Stimulated activated memory B cell treated with anti-CD40 and anti-IgM and Interleukin-4, amounts not matched to agents 10 μg/mL and 1 μg/mL and 100 μg/mL, for 72 hours (primary cell): ENCODE data around the gene SS18L1.

ENCODE experiments used
- ATAC-seq: fragments of 150-1000 bp; cut with Tn5 transposase; 2 replicates; pipeline ENCODE4 v1.10.0; 2021
- H3K27ac Mint-ChIP-seq: one replicate; pipeline ENCODE4 v1.8.0; 2022; ENCODE audit warnings: mild to moderate bottlenecking, mixed read lengths
- H3K27me3 Mint-ChIP-seq: one replicate; pipeline ENCODE4 v1.8.0; 2022; ENCODE audit warnings: mixed read lengths
- H3K36me3 Mint-ChIP-seq: one replicate; pipeline ENCODE4 v1.8.0; 2022; ENCODE audit warnings: mixed read lengths
- H3K4me1 Mint-ChIP-seq: one replicate; pipeline ENCODE4 v1.8.0; 2022; ENCODE audit warnings: mixed read lengths
- H3K4me3 Mint-ChIP-seq: one replicate; pipeline ENCODE4 v1.8.0; 2022; ENCODE audit warnings: mild to moderate bottlenecking, moderate library complexity, mixed read lengths
- H3K9me3 Mint-ChIP-seq: one replicate; pipeline ENCODE4 v1.8.0; 2022; ENCODE audit warnings: mixed read lengths

Gene SS18L1

DNA sequence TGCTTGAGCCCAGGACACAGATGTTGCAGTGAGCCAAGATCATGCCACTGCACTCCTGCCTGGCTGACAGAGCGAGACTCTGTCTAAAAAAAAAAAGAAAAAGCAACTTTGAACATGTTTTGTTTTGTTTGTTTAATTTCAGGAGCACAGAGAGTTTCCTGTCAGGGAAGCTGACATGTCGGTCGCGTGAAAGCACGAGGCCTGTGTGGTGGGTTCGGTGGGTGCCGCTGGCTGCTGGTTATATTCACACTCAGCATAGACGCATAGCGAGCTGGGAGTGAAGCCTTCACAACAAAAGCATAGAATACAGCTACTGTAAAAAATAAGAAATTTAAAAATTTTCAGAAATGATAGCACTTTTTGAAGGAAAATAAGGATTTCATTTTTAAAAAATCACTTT lies 53.7 kb downstream of the SS18L1 start:
- Mint-ChIP-seq H3K27ac (no peak overlapping the region), H3K9me3 (no peaks in the 10 kb centered on the region), H3K4me1 (peaks cover 24% of the 10 kb centered on the region), H3K4me3 (no peak overlapping the region), H3K36me3 (peaks cover 48% of the 10 kb centered on the region), H3K27me3 (no peaks in the 10 kb centered on the region)
- ATAC-seq, result no peak

DNA sequence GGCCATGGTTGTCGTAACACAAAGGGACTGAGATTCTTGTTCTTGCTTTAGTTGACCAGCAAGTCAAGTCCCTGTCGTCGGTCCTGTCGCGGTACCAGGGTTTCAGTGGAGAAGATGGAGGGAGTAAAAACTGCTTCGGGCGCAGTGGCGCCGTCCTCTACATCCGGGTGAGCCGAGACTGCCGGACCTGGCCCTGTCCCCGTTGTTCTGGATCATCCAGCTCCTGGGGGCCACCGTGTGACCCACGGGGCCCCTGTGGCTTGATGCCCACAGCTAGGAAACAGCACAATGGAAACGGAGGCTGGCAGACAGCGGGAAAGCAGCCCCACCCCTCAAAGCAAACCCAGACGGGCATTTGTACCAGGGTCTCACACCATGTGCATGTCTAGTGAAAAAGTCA lies 54.2 kb downstream of the SS18L1 start:
- Mint-ChIP-seq H3K36me3 (peaks cover 50% of the 10 kb centered on the region), H3K4me1 (peaks cover 28% of the 10 kb centered on the region), H3K27ac (no peak overlapping the region), H3K4me3 (no peak overlapping the region), H3K9me3 (no peaks in the 10 kb centered on the region), H3K27me3 (no peaks in the 10 kb centered on the region)
- no peak for ATAC-seq

DNA sequence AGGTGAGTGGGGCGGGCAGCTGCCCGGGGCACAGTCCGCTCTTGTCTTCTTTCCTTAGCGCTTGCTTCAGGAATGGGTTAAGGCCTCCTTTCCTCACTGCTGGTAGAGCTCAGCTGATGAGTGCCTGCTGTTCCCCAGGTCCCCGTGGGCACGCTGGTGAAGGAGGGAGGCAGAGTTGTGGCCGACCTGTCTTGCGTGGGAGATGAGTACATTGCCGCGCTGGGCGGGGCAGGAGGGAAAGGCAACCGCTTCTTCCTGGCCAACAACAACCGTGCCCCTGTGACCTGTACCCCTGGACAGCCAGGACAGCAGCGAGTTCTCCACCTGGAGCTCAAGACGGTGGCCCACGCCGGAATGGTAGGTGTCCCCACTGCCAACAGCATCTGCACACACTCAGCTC lies 54.9 kb downstream of the SS18L1 start:
- ATAC-seq, result no peak
- H3K36me3 Mint-ChIP-seq, result peaks cover 56% of the 10 kb centered on the region
- no peak overlapping the region for H3K4me3 Mint-ChIP-seq

DNA sequence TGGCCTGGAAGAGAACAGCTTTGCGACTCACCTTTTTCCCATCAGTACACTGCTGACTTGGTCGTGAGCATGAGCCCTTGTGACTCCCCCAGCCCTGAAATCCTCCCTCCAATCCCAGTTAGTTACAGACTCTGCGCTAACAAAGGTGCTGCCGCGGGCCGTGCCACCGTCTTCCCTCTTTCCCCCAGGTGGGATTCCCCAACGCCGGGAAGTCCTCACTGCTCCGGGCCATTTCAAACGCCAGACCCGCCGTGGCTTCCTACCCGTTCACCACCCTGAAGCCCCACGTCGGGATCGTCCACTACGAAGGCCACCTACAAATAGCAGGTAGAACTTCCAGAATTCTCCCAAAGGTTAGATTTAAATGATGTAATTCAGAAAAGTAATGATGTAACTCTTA lies 55.4 kb downstream of the SS18L1 start:
- H3K27ac Mint-ChIP-seq, result no peak overlapping the region
- ATAC-seq, result no peak
- H3K4me3 Mint-ChIP-seq, result no peak overlapping the region
- H3K4me1 Mint-ChIP-seq, result peaks cover 38% of the 10 kb centered on the region
- H3K36me3 Mint-ChIP-seq, result peaks cover 59% of the 10 kb centered on the region
- no peaks in the 10 kb centered on the region for H3K9me3 Mint-ChIP-seq
- H3K27me3 Mint-ChIP-seq, result no peaks in the 10 kb centered on the region

More for the DNA sequence above, 54.9 kb downstream of the SS18L1 start:
- no peaks in the 10 kb centered on the region for H3K9me3 Mint-ChIP-seq
- peaks cover 34% of the 10 kb centered on the region for H3K4me1 Mint-ChIP-seq
- H3K27me3 Mint-ChIP-seq, result no peaks in the 10 kb centered on the region
- H3K27ac Mint-ChIP-seq, result no peak overlapping the region

DNA sequence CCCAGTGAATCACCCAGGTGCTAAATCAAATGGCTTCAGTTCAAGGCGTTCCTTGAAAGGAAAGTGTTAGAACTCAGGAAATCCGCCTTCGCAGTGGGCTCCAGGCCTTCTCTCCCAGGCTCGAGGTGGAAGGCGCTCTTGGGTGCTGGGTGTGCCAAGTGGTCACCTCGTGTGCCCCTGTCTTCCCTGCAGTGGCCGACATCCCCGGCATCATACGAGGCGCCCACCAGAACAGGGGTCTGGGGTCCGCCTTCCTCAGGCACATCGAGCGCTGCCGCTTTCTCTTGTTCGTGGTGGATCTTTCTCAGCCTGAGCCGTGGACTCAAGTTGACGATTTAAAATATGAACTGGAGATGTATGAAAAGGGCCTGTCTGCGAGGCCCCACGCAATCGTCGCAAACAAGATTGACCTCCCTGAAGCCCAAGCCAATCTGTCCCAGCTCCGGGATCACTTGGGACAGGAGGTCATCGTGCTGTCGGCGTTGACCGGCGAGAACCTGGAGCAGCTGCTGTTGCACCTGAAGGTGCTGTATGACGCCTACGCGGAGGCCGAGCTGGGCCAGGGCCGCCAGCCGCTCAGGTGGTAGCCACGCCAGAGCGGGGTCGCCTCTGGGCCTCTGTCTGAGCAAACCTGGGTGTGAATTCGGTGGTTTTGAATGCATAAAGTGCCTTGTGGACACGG lies 57.1 kb downstream of the SS18L1 start:
- Mint-ChIP-seq H3K27me3 (no peaks in the 10 kb centered on the region), H3K36me3 (peaks cover 55% of the 10 kb centered on the region), H3K4me1 (peaks cover 38% of the 10 kb centered on the region), H3K4me3 (no peak overlapping the region), H3K9me3 (no peaks in the 10 kb centered on the region), H3K27ac (peak overlapping the region; percentile 58)
- ATAC-seq, result no peak

DNA sequence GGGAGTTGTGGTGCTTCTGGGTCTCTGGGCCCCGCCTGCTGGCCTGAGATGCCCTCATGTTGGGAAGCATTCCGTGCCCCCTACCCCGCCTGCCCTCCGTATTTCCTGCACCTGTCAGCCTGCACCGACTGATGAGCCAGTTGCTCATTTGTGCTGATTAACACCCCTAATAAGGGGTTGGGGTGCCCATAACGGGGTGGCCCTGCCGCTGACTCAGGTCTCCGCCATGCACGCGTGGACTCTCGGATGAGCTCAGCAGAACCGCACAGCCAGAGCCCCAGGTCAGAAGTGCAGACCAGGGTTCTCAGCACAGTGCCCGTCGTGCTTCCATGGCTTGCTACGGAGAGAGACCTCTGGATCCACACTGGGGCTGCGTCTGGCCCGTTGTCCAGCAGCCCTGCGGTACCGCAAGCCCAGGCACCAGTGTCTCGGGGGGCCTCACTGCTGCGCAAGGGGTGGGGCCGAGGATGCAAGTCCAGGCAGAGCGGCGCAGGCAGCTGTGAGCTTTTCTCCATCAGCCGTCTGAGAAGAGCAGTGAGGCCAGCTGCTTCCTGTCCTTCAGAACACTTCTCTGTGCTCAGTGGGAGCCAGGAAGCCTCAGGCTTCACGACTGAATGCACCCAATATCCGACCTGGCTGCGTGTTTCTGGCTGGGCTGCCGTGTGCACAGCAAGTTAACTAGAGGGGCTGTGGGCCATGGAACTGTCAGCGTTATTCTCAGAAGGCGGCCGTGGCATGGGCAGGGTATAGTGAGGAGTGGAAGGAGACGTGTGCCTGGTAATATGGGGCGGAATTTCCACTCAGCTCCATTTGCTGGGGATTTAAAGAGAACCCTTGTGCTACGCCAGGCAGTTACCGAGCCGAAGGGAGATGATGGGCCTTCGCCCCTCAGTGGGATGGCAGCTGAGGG lies 57.9 kb downstream of the SS18L1 start:
- Mint-ChIP-seq H3K27ac (peak overlapping the region; percentile 58), H3K4me3 (peak overlapping the region; percentile 63), H3K27me3 (no peaks in the 10 kb centered on the region), H3K36me3 (peaks cover 51% of the 10 kb centered on the region), H3K9me3 (no peaks in the 10 kb centered on the region), H3K4me1 (peaks cover 38% of the 10 kb centered on the region)
- ATAC-seq, result peak; percentile 91

DNA sequence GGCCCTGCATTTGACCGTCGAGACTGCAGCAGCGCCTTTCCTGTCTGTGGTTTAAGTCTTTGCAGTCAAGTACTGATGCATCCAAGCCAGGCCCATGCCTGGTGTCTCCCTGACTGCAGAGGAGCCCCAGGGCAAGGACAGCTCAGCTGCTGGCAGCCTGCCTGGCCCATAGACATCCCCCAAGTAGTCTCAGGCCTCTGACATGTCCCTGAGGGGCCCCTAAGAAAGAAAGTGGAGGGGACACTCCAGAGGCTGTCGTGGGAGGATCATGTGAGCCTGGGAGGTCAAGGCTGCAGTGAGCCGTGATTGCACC lies 58.5 kb downstream of the SS18L1 start:
- H3K36me3 Mint-ChIP-seq, result peaks cover 51% of the 10 kb centered on the region
- H3K27ac Mint-ChIP-seq, result peak overlapping the region; percentile 58
- ATAC-seq, result peak; percentile 42
- H3K4me1 Mint-ChIP-seq, result peaks cover 38% of the 10 kb centered on the region
- H3K9me3 Mint-ChIP-seq, result no peaks in the 10 kb centered on the region
- H3K27me3 Mint-ChIP-seq, result no peaks in the 10 kb centered on the region
- no peak overlapping the region for H3K4me3 Mint-ChIP-seq

DNA sequence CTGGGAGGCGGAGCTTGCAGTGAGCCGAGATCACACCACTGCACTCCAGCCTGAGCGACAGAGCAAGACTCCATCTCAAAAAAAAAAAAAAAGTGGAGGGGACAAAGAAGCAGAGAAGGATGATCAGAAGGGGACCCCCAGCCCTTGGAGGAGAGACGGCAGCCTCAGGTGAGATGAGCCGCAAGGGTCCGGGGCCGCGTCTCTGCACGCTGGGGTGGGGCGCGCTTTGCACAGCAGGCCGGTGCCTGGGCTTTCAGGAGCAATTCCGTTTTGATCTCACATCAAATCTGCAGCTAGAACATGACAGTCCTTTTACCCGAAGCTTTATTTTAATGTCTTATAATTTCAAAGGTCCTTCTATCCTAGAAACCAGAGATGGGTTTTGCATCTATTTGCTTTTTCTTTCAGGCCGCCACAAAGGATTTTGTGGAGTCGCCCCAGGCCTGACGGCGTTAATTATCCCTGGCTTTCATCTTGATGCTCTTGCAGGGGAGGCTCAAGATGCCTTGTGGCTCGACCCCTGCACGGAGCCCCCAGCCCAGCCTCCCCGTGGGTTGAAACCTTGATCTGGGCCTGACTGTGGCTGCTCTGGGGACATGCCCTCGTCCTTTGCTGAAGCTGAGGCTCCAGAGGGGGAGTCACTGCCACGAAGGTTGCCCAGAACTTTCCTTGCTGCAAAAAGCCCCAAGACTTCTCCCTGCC lies 59.3 kb downstream of the SS18L1 start:
- no peak overlapping the region for H3K4me3 Mint-ChIP-seq
- H3K27ac Mint-ChIP-seq, result peak overlapping the region; percentile 58
- peaks cover 51% of the 10 kb centered on the region for H3K36me3 Mint-ChIP-seq
- no peaks in the 10 kb centered on the region for H3K9me3 Mint-ChIP-seq
- no peaks in the 10 kb centered on the region for H3K27me3 Mint-ChIP-seq
- no peak for ATAC-seq
- peaks cover 38% of the 10 kb centered on the region for H3K4me1 Mint-ChIP-seq

DNA sequence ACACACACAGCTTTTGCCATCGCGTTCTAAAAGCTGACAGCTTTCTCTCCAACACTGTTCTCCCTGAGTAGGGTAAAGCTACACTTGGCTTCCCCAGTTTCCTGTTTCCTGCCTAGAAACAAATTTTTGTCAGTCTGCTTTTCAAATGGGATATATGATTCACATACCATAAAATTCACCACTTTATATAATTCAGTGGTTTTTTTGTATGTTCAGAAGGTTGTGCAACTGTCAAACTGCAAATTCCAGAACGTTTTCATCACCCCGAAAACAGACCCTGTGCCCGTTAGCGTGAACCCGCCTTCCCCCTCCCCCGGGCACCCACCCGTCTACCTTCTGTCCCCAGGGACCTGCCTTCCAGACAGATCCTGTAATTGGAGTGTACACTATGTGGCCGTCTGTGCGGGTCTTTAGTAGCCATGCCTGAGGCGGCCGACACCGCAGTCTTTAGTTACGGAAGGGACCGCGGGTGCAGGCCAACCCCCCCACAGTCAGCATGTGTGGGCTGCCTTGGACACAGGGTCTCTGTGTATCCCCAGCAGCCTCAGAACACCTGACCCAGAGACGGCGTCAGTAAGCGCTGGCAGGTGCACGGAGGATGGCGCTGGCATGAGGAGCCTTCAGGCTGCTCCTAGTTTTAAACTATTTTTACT lies 59.9 kb downstream of the SS18L1 start:
- no peak for ATAC-seq
- H3K4me1 Mint-ChIP-seq, result peaks cover 38% of the 10 kb centered on the region
- no peak overlapping the region for H3K4me3 Mint-ChIP-seq
- H3K9me3 Mint-ChIP-seq, result no peaks in the 10 kb centered on the region
- no peaks in the 10 kb centered on the region for H3K27me3 Mint-ChIP-seq
- H3K36me3 Mint-ChIP-seq, result peaks cover 44% of the 10 kb centered on the region
- H3K27ac Mint-ChIP-seq, result no peak overlapping the region

DNA sequence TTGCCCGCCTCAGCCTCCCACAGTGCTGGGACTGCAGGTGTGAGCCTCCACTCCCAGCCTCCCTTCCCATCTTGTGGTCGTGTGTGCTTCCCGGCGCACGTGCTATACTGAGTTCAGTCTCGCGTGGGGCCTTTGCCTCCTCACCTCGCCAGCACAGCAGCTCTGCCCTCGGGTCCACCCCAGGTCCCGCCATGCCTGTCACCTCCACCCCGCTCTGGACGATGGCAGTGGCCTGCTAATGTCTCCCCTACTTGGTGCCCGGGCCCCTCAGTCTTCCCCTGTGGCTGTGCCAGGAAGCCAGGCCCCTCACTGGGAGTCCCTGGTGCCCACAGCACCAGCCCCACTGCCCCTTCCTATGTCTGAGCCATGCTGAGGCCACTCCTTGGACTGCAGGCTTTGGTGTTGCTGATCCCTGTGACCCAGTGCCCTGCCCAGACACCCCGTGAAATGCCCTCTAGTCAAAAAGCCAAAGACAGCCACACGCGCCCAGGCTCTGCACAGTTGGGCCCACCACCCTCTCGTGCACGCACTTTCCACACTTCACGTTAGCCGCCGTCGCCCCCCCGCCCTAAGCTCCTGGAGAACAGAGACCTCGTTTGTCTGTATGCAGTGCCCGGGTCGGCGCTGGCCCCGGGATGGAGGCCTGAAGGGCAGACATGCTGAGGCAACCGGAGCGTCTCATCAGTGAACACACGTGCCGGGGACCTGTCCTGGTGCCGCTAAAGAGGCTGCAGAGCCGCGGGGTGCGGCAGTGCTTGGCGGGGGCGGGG lies 62.2 kb downstream of the SS18L1 start:
- peaks cover 24% of the 10 kb centered on the region for H3K36me3 Mint-ChIP-seq
- peaks cover 8% of the 10 kb centered on the region for H3K27me3 Mint-ChIP-seq
- H3K4me3 Mint-ChIP-seq, result no peak overlapping the region
- peaks cover 30% of the 10 kb centered on the region for H3K4me1 Mint-ChIP-seq
- H3K9me3 Mint-ChIP-seq, result no peaks in the 10 kb centered on the region
- H3K27ac Mint-ChIP-seq, result no peak overlapping the region
- ATAC-seq, result no peak

DNA sequence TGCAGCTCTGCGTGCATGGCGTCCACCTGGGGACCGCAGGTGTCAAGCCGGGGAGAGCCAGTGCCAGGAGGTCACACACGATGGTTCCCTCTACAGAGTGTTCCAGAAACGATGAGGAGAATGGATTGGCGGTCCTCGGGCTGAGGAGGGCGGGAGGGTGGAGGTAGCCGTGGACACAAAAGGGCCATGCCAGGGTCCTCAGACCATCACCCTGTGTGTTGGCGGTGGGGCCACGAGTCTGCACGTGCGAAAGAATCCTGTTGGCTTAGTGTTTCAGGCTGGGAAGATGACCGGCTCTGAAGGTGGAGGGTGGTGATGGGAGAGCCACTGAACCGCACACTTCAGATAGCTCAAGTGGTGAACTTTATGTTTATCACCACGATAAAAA lies 62.8 kb downstream of the SS18L1 start:
- ATAC-seq, result no peak
- peaks cover 20% of the 10 kb centered on the region for H3K36me3 Mint-ChIP-seq
- H3K27ac Mint-ChIP-seq, result no peak overlapping the region

DNA sequence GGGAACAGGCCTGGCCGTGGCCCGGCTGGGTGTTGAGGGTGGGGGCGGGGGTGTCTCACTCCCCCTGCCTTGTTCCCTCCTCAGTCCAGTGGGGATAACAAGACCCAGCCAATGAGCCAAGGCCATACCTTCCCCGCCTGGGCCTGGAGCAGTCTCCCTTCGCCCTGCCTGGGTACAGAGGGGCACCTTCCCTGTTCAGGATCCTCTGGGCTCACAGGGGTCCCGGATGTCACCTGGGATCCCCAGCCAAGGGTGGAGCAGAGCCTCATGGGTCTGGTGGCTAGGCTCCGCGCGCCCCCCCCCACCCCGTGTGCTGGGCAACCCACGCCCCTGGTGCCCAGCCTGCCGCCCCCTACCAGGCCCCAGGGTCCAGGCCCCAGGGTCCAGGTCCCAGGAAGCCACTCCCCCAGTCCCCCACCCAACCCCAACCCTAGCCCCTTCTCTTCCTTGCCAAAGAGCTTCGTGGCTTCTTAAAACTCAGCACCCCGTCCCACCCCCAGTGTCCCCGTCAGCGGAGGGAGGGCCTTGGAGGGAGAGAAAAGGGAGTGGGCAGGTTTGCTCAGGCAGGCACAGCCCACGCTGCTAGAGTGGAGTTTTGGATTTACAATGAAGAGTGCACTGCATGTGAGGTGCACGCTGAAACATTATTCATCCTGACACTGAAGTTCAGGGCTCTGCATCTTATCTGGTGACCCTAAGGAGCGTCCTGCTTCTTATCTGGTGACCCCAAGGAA lies 64.7 kb downstream of the SS18L1 start:
- no peaks in the 10 kb centered on the region for H3K9me3 Mint-ChIP-seq
- H3K4me1 Mint-ChIP-seq, result peaks cover 7% of the 10 kb centered on the region
- peaks cover 26% of the 10 kb centered on the region for H3K27me3 Mint-ChIP-seq
- no peak overlapping the region for H3K27ac Mint-ChIP-seq
- no peak overlapping the region for H3K4me3 Mint-ChIP-seq
- peaks cover 6% of the 10 kb centered on the region for H3K36me3 Mint-ChIP-seq
- peak; percentile 49 for ATAC-seq

More for the DNA sequence above, 62.8 kb downstream of the SS18L1 start:
- H3K27me3 Mint-ChIP-seq, result peaks cover 14% of the 10 kb centered on the region
- H3K4me1 Mint-ChIP-seq, result peaks cover 24% of the 10 kb centered on the region
- no peaks in the 10 kb centered on the region for H3K9me3 Mint-ChIP-seq
- H3K4me3 Mint-ChIP-seq, result no peak overlapping the region

DNA sequence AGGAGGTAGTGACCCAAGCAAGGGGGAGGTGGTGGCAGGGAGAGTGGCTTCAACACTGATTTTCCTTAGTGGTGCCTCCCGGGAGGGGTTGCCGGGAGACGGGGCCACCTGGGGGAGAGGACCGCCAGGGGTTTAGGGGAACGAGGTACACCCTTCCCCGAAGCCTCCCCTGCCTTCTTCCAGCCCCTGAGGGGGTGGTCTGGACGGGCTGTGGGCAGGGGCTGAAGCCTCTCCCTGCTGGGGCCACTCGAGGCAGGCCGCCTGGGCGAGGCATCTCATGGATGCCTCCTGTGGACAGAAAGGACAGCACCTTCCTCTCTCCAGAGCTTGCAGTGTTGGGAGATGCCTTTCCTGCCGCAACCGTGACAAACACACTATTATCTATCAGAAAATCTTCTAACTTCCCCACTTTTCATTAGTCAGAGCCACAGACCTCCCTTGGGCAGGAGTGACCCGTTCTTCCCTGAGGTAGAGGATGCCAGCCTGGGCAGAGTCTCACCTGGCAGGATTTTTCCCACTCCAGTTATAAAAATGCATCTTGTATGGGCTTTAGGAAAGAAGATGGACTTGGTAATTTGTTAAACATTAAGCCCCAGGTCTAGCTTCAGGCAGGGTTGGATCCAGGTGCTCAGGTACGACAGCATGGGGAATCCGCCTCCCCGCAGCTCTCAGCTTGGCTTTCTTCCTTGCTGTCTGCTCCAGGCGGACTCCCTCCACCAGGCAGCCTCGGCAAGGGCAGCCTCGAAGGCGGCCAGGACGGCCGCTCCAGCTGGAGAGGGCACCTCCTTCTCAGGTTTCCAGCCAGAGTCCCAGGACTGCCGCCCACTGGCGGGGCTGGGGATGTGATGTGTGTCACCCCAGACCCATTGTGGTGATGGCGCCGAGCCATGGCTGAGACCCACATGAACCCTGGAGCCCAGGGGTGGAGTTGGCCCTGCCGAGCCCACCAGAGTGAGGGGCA lies 65.5 kb downstream of the SS18L1 start:
- ATAC-seq, result no peak
- no peak overlapping the region for H3K4me3 Mint-ChIP-seq
- H3K27me3 Mint-ChIP-seq, result peaks cover 33% of the 10 kb centered on the region
- no peaks in the 10 kb centered on the region for H3K4me1 Mint-ChIP-seq
- H3K27ac Mint-ChIP-seq, result no peak overlapping the region
- H3K36me3 Mint-ChIP-seq, result no peaks in the 10 kb centered on the region
- H3K9me3 Mint-ChIP-seq, result no peaks in the 10 kb centered on the region
